Stomach (tissue), 9 donors: Measurements from ENCODE around the gene CHCHD6. TPM values are rescaled to one million over a fixed set of nuclear protein-coding genes. Genes with fewer than 3 reads are reported as not detected.

Experiments
- DNase-seq, 2 donors: peaks; one replicate each; pipeline versions ENCODE4 v3.0.0 to v3.0.0-alpha.2; 2013 to 2019
- H3K27ac ChIP-seq, 5 donors: fragments of 200-600 bp in 4 of 5; sonication (generic) in 4 of 5; one replicate each; pipeline ENCODE4 v1.5.1; 2013 to 2019; ENCODE audit warnings: mild to moderate bottlenecking in 1 of 5, moderate library complexity in 1 of 5
- H3K27me3 ChIP-seq, 3 donors: fragments of 200-600 bp; sonication (generic); one replicate each; pipeline ENCODE4 v1.5.1; 2017 to 2019; ENCODE audit warnings: mixed run types in 1 of 3
- H3K36me3 ChIP-seq, 4 donors: fragments of 200-600 bp; sonication (generic); 1 replicate in 3 of 4; 2 replicates in 1 of 4; pipeline ENCODE4 v1.5.1; 2016 to 2019
- H3K4me1 ChIP-seq, 4 donors: fragments of 200-600 bp; sonication (generic); one replicate each; pipeline ENCODE4 v1.5.1; 2016 to 2019
- H3K4me3 ChIP-seq, 4 donors: fragments of 200-600 bp; sonication (generic) in 3 of 4; one replicate each; pipeline ENCODE4 v1.5.1; 2016 to 2019; ENCODE audit warnings: mild to moderate bottlenecking in 1 of 4
- H3K9me3 ChIP-seq, 4 donors: fragments of 200-600 bp; sonication (generic); one replicate each; pipeline ENCODE4 v1.5.1; 2016 to 2019
- CTCF ChIP-seq, 7 experiments: fragments of 450-650 bp in 4 of 7; fragments of 200-600 bp in 3 of 7; sonication (generic) in 3 of 7; IDR thresholded peaks; one replicate each; pipeline ENCODE4 v1.5.1; 2016 to 2019; ENCODE audit warnings: antibody characterized with exemption in 7 of 7, control low read depth in 2 of 7, mild to moderate bottlenecking in 1 of 7
- EP300 ChIP-seq: sonication (generic); formaldehyde crosslinking; IDR thresholded peaks from one replicate; pipeline ENCODE4 v1.6.1; 2017; ENCODE audit warnings: antibody characterized with exemption
- POLR2A ChIP-seq, 4 donors: fragments of 450-650 bp; IDR thresholded peaks; one replicate each; pipeline ENCODE4 v1.6.1; 2016; ENCODE audit warnings: antibody characterized with exemption in 4 of 4, control low read depth in 2 of 4, mild to moderate bottlenecking in 1 of 4, moderate library complexity in 1 of 4
- POLR2AphosphoS5 ChIP-seq, 3 donors: sonication (generic); formaldehyde crosslinking; IDR thresholded peaks; one replicate each; pipeline ENCODE4 v1.6.1; 2016; ENCODE audit warnings: antibody characterized with exemption in 3 of 3
- WGBS, 5 donors: extraction: QIAGEN DNeasy Blood & Tissue Kit in 3 of 5; methylation state at CpG; one replicate each; pipeline versions ENCODE4 v1.1.5 to v1.1.7; 2013 to 2018; 5-methylcytosine and 5-hydroxymethylcytosine counted together
- intact Hi-C: fragments of 100-400 bp; cut with DNase I; formaldehyde crosslinking; loops from one replicate; pipeline ENCODE4 v1.15.1; 2023; ENCODE audit warnings: low total_unique reads
- polyA plus RNA-seq, 3 donors: library from polyadenylated mRNA; stranded (reverse); fragments of 200-250 nt; gene quantifications; one replicate each; pipeline ENCODE4 v1.2.3, GENCODE V29; 2013
- total RNA-seq, 5 donors: library from RNA; depleted of rRNA; stranded (reverse); fragments of >200 nt; gene quantifications; one replicate each; pipeline versions ENCODE4 v1.1.0 to v1.2.3, GENCODE V29; 2014 to 2016
- donor health status: healthy with polysubstance abuse.
- donor health status: Bipolar disorder and iron deficiency.
- donor health status: healthy.

Gene CHCHD6
- total and polyA plus RNA-seq, 8 donors, result 4.0 to 40.8 (median 11.9) TPM; not detected in 1

GRCh38 chr3:126948980-126949535 is 245.0 kb downstream of the CHCHD6 start:
- H3K4me1 ChIP-seq, result no peaks in the 10 kb centered on the region
- intact Hi-C loops, result no loop called here

GRCh38 chr3:126951561-126951960 is 247.5 kb downstream of the CHCHD6 start:
- TF ChIP-seq POLR2A (IDR thresholded peaks at IDR 0.05), result no peak
- TF ChIP-seq EP300, result no peak
- TF ChIP-seq CTCF (IDR thresholded peaks at IDR 0.05), result no peak
- no peak for TF ChIP-seq POLR2AphosphoS5 (IDR thresholded peaks at IDR 0.05)
- 88 to 99% (median 95%) methylated on average over 5 of the region's 5 CpGs for WGBS, 5 donors
- no peak for DNase-seq

More at GRCh38 chr3:126948980-126949535, 245.0 kb downstream of the CHCHD6 start:
- WGBS, 5 donors, result 93 to 97% (median 94%) methylated on average over 14 of the region's 14 CpGs
- no peaks in the 10 kb centered on the region for H3K9me3 ChIP-seq
- H3K27ac ChIP-seq, result no peak overlapping the region
- peaks cover 0 to 25% (median 4%) of the 10 kb centered on the region in 4 donors for H3K36me3 ChIP-seq
- H3K4me3 ChIP-seq, result no peak overlapping the region
- DNase-seq, result no peak
- no peaks in the 10 kb centered on the region for H3K27me3 ChIP-seq
- no peak for TF ChIP-seq EP300

GRCh38 chr3:126952261-126952982 is 248.4 kb downstream of the CHCHD6 start:
- no peak for TF ChIP-seq CTCF (IDR thresholded peaks at IDR 0.05)
- TF ChIP-seq EP300, result no peak
- TF ChIP-seq POLR2A (IDR thresholded peaks at IDR 0.05), result no peak
- no peak for TF ChIP-seq POLR2AphosphoS5 (IDR thresholded peaks at IDR 0.05)
- Histone ChIP-seq H3K4me3 (no peak overlapping the region), H3K4me1 (no peaks in the 10 kb centered on the region), H3K27ac (no peak overlapping the region), H3K36me3 (peaks cover 0 to 21% (median 4%) of the 10 kb centered on the region in 4 donors), H3K9me3 (no peaks in the 10 kb centered on the region), H3K27me3 (no peaks in the 10 kb centered on the region)
- intact Hi-C loops, result no loop called here
- DNase-seq, result no peak
- WGBS, 5 donors, result 94 to 98% (median 95%) methylated on average over 10 of the region's 10 CpGs

More at GRCh38 chr3:126951561-126951960, 247.5 kb downstream of the CHCHD6 start:
- H3K27me3 ChIP-seq, result no peaks in the 10 kb centered on the region
- H3K36me3 ChIP-seq, result peaks cover 0 to 25% (median 4%) of the 10 kb centered on the region in 4 donors
- H3K27ac ChIP-seq, result no peak overlapping the region
- H3K9me3 ChIP-seq, result no peaks in the 10 kb centered on the region
- H3K4me1 ChIP-seq, result no peaks in the 10 kb centered on the region
- H3K4me3 ChIP-seq, result no peak overlapping the region
- intact Hi-C loops, result no loop called here

- TF ChIP-seq CTCF (IDR thresholded peaks at IDR 0.05), result no peak
- no peak for TF ChIP-seq EP300
- no peak for TF ChIP-seq POLR2A (IDR thresholded peaks at IDR 0.05)
- TF ChIP-seq POLR2AphosphoS5 (IDR thresholded peaks at IDR 0.05), result no peak
- no peak for DNase-seq
- H3K36me3 ChIP-seq, result peaks cover 0 to 14% (median 4%) of the 10 kb centered on the region in 4 donors
- no peaks in the 10 kb centered on the region for H3K9me3 ChIP-seq
- H3K27me3 ChIP-seq, result no peaks in the 10 kb centered on the region
- WGBS, 5 donors, result 90 to 95% (median 95%) methylated on average over 11 to 12 of the region's 12 CpGs
- intact Hi-C loops, result no loop called here
- no peak overlapping the region for H3K4me3 ChIP-seq
- no peak overlapping the region for H3K27ac ChIP-seq
- H3K4me1 ChIP-seq, result no peaks in the 10 kb centered on the region
Measured at GRCh38 chr3:126952983-126953660, 249.1 kb downstream of the CHCHD6 start.
